Nephron (organoid): ENCODE data around the gene OSBPL9.

Experiments used
- H3K27ac Mint-ChIP-seq, 3 experiments: 2 replicates each; pipeline ENCODE4 v1.8.0; 2020; ENCODE audit warnings: mixed read lengths in 3 of 3, mild to moderate bottlenecking in 2 of 3, moderate library complexity in 1 of 3
- H3K27me3 Mint-ChIP-seq: 2 replicates; pipeline ENCODE4 v1.8.0; 2021; ENCODE audit warnings: low read depth, mild to moderate bottlenecking, moderate library complexity, mixed read lengths
- H3K36me3 Mint-ChIP-seq: 2 replicates; pipeline ENCODE4 v1.8.0; 2020; ENCODE audit warnings: low read depth, mixed read lengths
- H3K4me1 Mint-ChIP-seq: 2 replicates; pipeline ENCODE4 v1.8.0; 2020; ENCODE audit warnings: mixed read lengths
- H3K4me3 Mint-ChIP-seq, 3 experiments: 2 replicates each; pipeline ENCODE4 v1.8.0; 2020; ENCODE audit warnings: mild to moderate bottlenecking in 3 of 3, mixed read lengths in 3 of 3, moderate library complexity in 2 of 3
- H3K9me3 Mint-ChIP-seq: 2 replicates; pipeline ENCODE4 v1.8.0; 2020; ENCODE audit warnings: mixed read lengths
- TF ChIP-seq, protein P1 (sequence below), 3 experiments: fragments of 200-600 bp; sonication (generic); IDR thresholded peaks; one replicate each; pipeline ENCODE4 v1.5.0; 2021; ENCODE audit warnings: antibody characterized with exemption in 3 of 3; ENCODE audit not compliant: unreplicated experiment in 3 of 3

The OSBPL9 gene

DNA sequence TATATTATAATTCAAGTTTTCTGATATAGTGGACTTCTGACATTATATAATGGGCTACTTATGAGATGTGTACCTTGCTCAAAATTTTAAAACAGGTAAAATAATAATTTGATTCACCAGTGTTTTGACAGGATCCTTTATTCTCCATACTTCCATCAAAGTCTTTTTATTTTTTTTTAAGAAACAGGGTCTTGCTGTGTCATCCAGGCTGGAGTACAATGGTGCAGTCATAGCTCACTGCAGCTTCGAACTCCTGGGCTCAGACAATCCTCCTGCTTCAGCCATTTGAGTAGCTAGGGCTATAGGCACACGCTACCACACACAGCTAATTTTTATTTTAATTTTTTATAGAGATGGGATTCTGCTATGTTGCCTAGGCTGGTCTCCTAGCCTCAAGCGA, 132.3 kb downstream of the OSBPL9 start:
- TF ChIP-seq, protein P1, sequence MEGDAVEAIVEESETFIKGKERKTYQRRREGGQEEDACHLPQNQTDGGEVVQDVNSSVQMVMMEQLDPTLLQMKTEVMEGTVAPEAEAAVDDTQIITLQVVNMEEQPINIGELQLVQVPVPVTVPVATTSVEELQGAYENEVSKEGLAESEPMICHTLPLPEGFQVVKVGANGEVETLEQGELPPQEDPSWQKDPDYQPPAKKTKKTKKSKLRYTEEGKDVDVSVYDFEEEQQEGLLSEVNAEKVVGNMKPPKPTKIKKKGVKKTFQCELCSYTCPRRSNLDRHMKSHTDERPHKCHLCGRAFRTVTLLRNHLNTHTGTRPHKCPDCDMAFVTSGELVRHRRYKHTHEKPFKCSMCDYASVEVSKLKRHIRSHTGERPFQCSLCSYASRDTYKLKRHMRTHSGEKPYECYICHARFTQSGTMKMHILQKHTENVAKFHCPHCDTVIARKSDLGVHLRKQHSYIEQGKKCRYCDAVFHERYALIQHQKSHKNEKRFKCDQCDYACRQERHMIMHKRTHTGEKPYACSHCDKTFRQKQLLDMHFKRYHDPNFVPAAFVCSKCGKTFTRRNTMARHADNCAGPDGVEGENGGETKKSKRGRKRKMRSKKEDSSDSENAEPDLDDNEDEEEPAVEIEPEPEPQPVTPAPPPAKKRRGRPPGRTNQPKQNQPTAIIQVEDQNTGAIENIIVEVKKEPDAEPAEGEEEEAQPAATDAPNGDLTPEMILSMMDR (IDR thresholded peaks at IDR 0.05; ENCODE audit: unreplicated experiment in 3 of 3), result no peak
- Mint-ChIP-seq H3K27me3 (no peaks in the 10 kb centered on the region), H3K4me3 (no peak overlapping the region), H3K36me3 (peaks cover 49% of the 10 kb centered on the region), H3K4me1 (peaks cover 5% of the 10 kb centered on the region), H3K27ac (no peak overlapping the region), H3K9me3 (peaks cover 4% of the 10 kb centered on the region)

DNA sequence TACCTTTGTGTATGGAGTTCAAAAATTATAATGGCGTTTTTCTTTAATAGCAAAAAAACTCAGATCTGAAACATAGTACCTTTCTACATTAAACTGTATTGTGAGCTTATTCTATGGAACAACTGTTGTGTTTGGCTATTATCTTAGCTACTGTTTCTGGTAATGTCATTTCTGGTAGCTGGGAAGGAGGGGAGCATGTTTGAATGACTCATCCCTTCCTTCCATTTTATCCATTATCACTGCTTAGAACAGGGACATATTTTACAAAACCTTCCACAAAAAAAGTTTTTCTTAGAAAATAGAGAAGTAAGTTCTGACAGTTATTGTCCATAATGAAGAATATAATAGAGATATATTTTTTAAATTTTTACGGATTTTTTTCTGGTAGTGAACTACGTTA, 133.3 kb downstream of the OSBPL9 start:
- TF ChIP-seq, protein P1 (IDR thresholded peaks at IDR 0.05; ENCODE audit: unreplicated experiment in 3 of 3), result no peak
- Mint-ChIP-seq H3K4me3 (no peak overlapping the region), H3K36me3 (peaks cover 54% of the 10 kb centered on the region), H3K4me1 (peaks cover under 1% of the 10 kb centered on the region), H3K27me3 (no peaks in the 10 kb centered on the region), H3K9me3 (peaks cover 4% of the 10 kb centered on the region), H3K27ac (no peak overlapping the region)

DNA sequence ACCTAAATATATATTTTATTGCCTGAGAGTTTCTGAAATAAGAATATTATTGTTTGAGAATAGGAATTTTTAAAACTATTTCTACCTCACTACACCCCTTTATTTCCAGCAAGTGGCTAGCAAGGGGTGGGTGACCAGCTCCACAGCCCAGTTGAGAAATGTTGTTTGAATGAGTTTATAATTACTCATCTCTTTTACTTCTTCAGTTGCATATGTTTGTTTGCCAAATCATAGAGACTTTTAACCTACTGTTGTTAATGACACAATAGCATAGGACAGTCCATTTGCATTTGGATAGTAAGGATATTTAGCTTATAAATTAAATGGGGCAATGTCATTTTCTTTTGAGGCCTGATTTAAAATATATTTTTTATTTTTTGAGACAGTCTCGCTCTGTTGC, 133.8 kb downstream of the OSBPL9 start:
- H3K9me3 Mint-ChIP-seq, result peaks cover 4% of the 10 kb centered on the region
- peaks cover 59% of the 10 kb centered on the region for H3K36me3 Mint-ChIP-seq
- TF ChIP-seq, protein P1 (IDR thresholded peaks at IDR 0.05; ENCODE audit: unreplicated experiment in 3 of 3), result no peak
- no peak overlapping the region for H3K4me3 Mint-ChIP-seq
- H3K27me3 Mint-ChIP-seq, result no peaks in the 10 kb centered on the region
- H3K4me1 Mint-ChIP-seq, result no peaks in the 10 kb centered on the region
- H3K27ac Mint-ChIP-seq, result no peak overlapping the region

DNA sequence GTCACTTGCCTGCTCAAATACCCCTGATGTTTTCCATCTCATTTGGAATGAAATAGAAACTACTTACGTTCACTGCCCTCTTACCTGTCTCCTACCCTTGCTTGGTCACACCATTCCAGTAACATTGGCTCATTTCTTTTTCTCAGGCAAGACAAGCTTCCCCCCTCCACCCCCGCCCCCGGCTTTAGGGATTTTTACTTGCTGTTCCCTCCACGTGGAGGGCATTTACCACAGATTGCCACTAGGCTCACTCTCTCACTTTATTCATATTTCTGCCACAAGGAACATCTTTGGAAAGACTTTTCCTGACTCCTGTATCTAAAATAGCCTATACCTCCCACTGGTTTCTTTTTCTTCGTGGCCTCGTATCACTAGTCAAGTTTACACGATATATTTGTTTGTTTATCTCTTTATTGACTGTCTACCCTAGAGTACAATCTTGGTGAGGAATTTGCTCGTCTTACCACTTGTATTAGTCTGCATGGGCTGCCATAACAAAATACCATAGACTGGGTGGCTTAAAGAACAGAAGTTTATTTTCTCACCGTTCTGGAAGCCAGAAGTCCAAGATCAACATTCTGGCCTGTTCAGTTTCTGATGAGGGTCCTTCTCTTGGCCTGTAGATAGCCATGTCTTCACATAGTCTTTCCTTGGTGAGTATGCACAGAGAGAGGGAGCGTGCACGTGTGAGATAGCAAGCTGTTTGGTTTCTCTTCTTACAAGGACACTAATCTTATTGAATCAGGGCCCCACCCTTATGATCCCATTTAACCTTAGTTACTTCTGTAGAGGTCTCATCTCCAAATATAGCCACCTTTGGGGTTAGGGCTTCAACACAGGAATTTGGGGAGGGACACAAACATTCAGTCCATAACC, 135.4 kb downstream of the OSBPL9 start:
- Mint-ChIP-seq H3K9me3 (peaks cover 4% of the 10 kb centered on the region), H3K27me3 (no peaks in the 10 kb centered on the region), H3K4me1 (no peaks in the 10 kb centered on the region), H3K36me3 (peaks cover 60% of the 10 kb centered on the region), H3K4me3 (no peak overlapping the region), H3K27ac (no peak overlapping the region)
- TF ChIP-seq, protein P1 (IDR thresholded peaks at IDR 0.05; ENCODE audit: unreplicated experiment in 3 of 3), result no peak

DNA sequence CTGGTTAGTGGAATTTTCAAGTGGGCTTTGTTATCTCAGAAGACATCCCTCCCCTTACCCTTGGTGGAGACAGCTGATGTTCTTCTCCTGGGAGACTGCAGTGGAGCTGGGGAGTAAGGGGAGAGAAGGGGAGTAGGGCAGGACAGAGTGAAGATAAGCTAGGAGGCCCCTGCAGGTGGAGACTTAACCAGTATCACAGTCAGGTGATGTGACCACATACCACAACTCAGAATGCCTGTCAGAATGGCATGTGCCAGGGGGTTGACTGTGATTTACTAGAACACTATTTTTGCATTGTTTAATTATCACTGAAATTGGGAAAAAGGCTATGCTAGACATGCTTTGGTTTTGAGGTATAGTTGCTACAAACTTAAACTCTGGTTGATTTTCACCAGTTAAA, 137.1 kb downstream of the OSBPL9 start:
- H3K4me1 Mint-ChIP-seq, result no peaks in the 10 kb centered on the region
- H3K9me3 Mint-ChIP-seq, result peaks cover 4% of the 10 kb centered on the region
- TF ChIP-seq, protein P1 (IDR thresholded peaks at IDR 0.05; ENCODE audit: unreplicated experiment in 3 of 3), result no peak

DNA sequence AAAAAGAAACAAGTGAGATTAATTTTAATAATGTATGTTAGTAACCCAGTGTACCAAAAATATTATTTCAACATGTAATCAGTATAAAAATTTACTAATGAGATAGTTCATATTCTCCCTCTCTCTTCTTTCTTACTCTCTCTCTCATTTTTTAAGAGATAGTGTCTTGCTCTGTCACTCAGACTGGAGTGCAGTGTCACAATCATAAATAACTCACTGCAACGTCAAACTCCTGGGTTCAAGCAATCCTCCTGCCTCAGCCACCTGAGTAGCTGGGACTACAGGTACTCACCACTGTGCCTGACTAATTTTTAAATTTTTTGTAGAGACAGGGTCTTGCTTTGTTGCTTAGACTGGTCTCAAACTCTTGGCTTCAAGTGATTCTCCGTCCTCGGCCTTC, 137.8 kb downstream of the OSBPL9 start:
- H3K4me1 Mint-ChIP-seq, result no peaks in the 10 kb centered on the region
- H3K9me3 Mint-ChIP-seq, result peaks cover 4% of the 10 kb centered on the region
- H3K27me3 Mint-ChIP-seq, result no peaks in the 10 kb centered on the region
- H3K4me3 Mint-ChIP-seq, result no peak overlapping the region
- peaks cover 55% of the 10 kb centered on the region for H3K36me3 Mint-ChIP-seq
- TF ChIP-seq, protein P1 (IDR thresholded peaks at IDR 0.05; ENCODE audit: unreplicated experiment in 3 of 3), result no peak
- H3K27ac Mint-ChIP-seq, result no peak overlapping the region

More for the DNA sequence above, 137.1 kb downstream of the OSBPL9 start:
- peaks cover 57% of the 10 kb centered on the region for H3K36me3 Mint-ChIP-seq
- no peaks in the 10 kb centered on the region for H3K27me3 Mint-ChIP-seq
- no peak overlapping the region for H3K27ac Mint-ChIP-seq
- H3K4me3 Mint-ChIP-seq, result no peak overlapping the region
